Thyroid gland (tissue), 4 donors: ENCODE data around the gene CD9. TPM values are rescaled to one million over a fixed set of nuclear protein-coding genes. Genes with fewer than 3 reads are reported as not detected.

Experiments
- DNase-seq, 2 donors: peaks; one replicate each; pipeline ENCODE4 v3.0.0-alpha.2; 2019
- H3K27ac ChIP-seq, 3 donors: fragments of 200-600 bp; sonication (generic); 1 replicate in 2 of 3; 2 replicates in 1 of 3; pipeline ENCODE4 v1.5.1; 2016 to 2019; ENCODE audit warnings: mild to moderate bottlenecking in 1 of 3, moderate library complexity in 1 of 3
- H3K27me3 ChIP-seq: fragments of 200-600 bp; sonication (generic); one replicate; pipeline ENCODE4 v1.5.1; 2019
- H3K36me3 ChIP-seq, 2 donors: fragments of 200-600 bp; sonication (generic); one replicate each; pipeline ENCODE4 v1.5.1; 2016 to 2019
- H3K4me1 ChIP-seq, 2 donors: fragments of 200-600 bp; sonication (generic); one replicate each; pipeline ENCODE4 v1.5.1; 2017 to 2019
- H3K4me3 ChIP-seq, 3 donors: fragments of 200-600 bp; sonication (generic); replicated peaks in 1 of 3; 1 replicate in 2 of 3; 2 replicates in 1 of 3; pipeline ENCODE4 v1.5.1; 2016; ENCODE audit warnings: mild to moderate bottlenecking in 1 of 3
- H3K9me3 ChIP-seq: fragments of 200-600 bp; sonication (generic); one replicate; pipeline ENCODE4 v1.5.1; 2017
- POLR2A ChIP-seq, 2 donors: fragments of 450-650 bp; IDR thresholded peaks; one replicate each; pipeline ENCODE4 v1.6.1; 2017; ENCODE audit warnings: antibody characterized with exemption in 2 of 2, mild to moderate bottlenecking in 2 of 2, moderate library complexity in 1 of 2
- WGBS, 2 donors: methylation state at CpG; one replicate each; pipeline ENCODE4 v1.1.5; 2017; 5-methylcytosine and 5-hydroxymethylcytosine counted together
- intact Hi-C: fragments of 100-400 bp; cut with DNase I; formaldehyde crosslinking; loops from one replicate; pipeline ENCODE4 v1.15.1; 2023
- total RNA-seq, 4 donors: library from RNA; depleted of rRNA; stranded (reverse); fragments of >200 nt; gene quantifications; one replicate each; pipeline ENCODE4 v1.2.3, GENCODE V29; 2016
- TF ChIP-seq, protein P1 (sequence below), 6 experiments: fragments of 200-600 bp in 3 of 6; fragments of 450-650 bp in 3 of 6; sonication (generic) in 3 of 6; IDR thresholded peaks; one replicate each; pipeline ENCODE4 v1.5.1; 2016 to 2019; ENCODE audit warnings: antibody characterized with exemption in 6 of 6, mild to moderate bottlenecking in 2 of 6, inconsistent platforms in 1 of 6, moderate library complexity in 1 of 6

CD9 gene
- total RNA-seq, 4 donors from 2014 or later, result 367 to 494 (median 375) TPM

- intact Hi-C loops, result loop anchor here (5.0 kb wide), 1 partner anchor 42 kb away; no protein-coding TSS in a partner anchor
Observed at GRCh38 chr12:6274231-6275221, 74.3 kb downstream of the CD9 start.

GRCh38 chr12:6275928-6276887 lies 76.0 kb downstream of the CD9 start:
- 75 to 77% methylated on average over 15 to 16 of the region's 16 CpGs for WGBS, 2 donors
- Histone ChIP-seq H3K36me3 (no peaks in the 10 kb centered on the region), H3K4me3 (no peak overlapping the region), H3K27ac (no peak overlapping the region), H3K4me1 (peaks cover 41 to 71% of the 10 kb centered on the region in 2 donors), H3K27me3 (no peaks in the 10 kb centered on the region), H3K9me3 (no peaks in the 10 kb centered on the region)
- TF ChIP-seq POLR2A (IDR thresholded peaks at IDR 0.05), result no peak
- TF ChIP-seq, protein P1, sequence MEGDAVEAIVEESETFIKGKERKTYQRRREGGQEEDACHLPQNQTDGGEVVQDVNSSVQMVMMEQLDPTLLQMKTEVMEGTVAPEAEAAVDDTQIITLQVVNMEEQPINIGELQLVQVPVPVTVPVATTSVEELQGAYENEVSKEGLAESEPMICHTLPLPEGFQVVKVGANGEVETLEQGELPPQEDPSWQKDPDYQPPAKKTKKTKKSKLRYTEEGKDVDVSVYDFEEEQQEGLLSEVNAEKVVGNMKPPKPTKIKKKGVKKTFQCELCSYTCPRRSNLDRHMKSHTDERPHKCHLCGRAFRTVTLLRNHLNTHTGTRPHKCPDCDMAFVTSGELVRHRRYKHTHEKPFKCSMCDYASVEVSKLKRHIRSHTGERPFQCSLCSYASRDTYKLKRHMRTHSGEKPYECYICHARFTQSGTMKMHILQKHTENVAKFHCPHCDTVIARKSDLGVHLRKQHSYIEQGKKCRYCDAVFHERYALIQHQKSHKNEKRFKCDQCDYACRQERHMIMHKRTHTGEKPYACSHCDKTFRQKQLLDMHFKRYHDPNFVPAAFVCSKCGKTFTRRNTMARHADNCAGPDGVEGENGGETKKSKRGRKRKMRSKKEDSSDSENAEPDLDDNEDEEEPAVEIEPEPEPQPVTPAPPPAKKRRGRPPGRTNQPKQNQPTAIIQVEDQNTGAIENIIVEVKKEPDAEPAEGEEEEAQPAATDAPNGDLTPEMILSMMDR (IDR thresholded peaks at IDR 0.05), result no peak
- intact Hi-C loops, result loop anchor here (5.0 kb wide), 1 partner anchor 44 kb away; no protein-coding TSS in a partner anchor
- no peak for DNase-seq

More at GRCh38 chr12:6274231-6275221, 74.3 kb downstream of the CD9 start:
- no peaks in the 10 kb centered on the region for H3K27me3 ChIP-seq
- DNase-seq, result peak in 1 of 2 donors; percentile 41
- TF ChIP-seq, protein P1 (IDR thresholded peaks at IDR 0.05), result no peak
- no peak for TF ChIP-seq POLR2A (IDR thresholded peaks at IDR 0.05)
- no peak overlapping the region for H3K4me3 ChIP-seq
- no peaks in the 10 kb centered on the region for H3K9me3 ChIP-seq
- H3K27ac ChIP-seq, result peak overlapping the region in 2 of 3 donors; percentile 95 to 97
- peaks cover 33 to 59% of the 10 kb centered on the region in 2 donors for H3K4me1 ChIP-seq
- 71 to 80% methylated on average over 12 of the region's 12 CpGs for WGBS, 2 donors
- no peaks in the 10 kb centered on the region for H3K36me3 ChIP-seq

GRCh38 chr12:6276956-6277620 lies 76.9 kb downstream of the CD9 start:
- Histone ChIP-seq H3K4me1 (peaks cover 41 to 67% of the 10 kb centered on the region in 2 donors), H3K9me3 (no peaks in the 10 kb centered on the region), H3K27ac (peak overlapping the region; percentile 92 to 100 (median 99)), H3K27me3 (no peaks in the 10 kb centered on the region), H3K4me3 (no peak overlapping the region), H3K36me3 (no peaks in the 10 kb centered on the region)
- no peak for DNase-seq
- 64 to 68% methylated on average over 7 of the region's 7 CpGs for WGBS, 2 donors
- TF ChIP-seq, protein P1 (IDR thresholded peaks at IDR 0.05), result no peak
- TF ChIP-seq POLR2A (IDR thresholded peaks at IDR 0.05), result no peak
- intact Hi-C loops, result loop anchor here (5.0 kb wide), 1 partner anchor 45 kb away; no protein-coding TSS in a partner anchor

DNA sequence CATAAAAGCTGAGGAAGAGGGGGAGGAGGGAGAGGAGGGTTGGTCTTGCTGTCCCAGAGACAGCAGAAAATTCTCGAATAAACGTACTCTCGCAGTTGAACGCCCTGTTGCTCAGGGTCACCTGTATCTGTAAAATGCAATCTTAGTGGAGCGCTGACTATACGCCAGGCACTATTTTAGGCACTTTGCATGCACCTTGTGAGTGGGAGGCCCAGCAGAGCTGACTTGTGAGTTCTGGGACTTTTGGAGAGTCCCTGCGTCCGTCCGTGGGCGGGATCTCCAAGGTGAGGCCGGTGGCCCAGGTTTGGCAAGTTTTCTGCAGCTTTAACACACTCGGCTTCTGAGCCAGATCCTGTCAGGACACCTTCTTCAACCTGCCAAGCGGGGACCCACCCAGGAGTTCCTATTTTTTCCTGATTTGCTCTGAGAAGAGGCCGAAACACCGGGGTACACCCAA lies 77.8 kb downstream of the CD9 start:
- H3K4me3 ChIP-seq, result peak overlapping the region in 2 of 3 donors; percentile 10 to 35
- WGBS, 2 donors, result 9 to 18% methylated on average over 15 of the region's 15 CpGs
- DNase-seq, result peak; percentile 90 to 91
- intact Hi-C loops, result loop anchor here (2.0 to 5.0 kb wide), 2 partner anchors 46 to 79 kb away; no protein-coding TSS in a partner anchor
- TF ChIP-seq, protein P1 (IDR thresholded peaks at IDR 0.05), result no peak
- no peak for TF ChIP-seq POLR2A (IDR thresholded peaks at IDR 0.05)
- peak overlapping the region; percentile 92 to 100 (median 99) for H3K27ac ChIP-seq
- H3K36me3 ChIP-seq, result no peaks in the 10 kb centered on the region
- peaks cover 33 to 57% of the 10 kb centered on the region in 2 donors for H3K4me1 ChIP-seq
- H3K9me3 ChIP-seq, result no peaks in the 10 kb centered on the region
- no peaks in the 10 kb centered on the region for H3K27me3 ChIP-seq
